SK-N-SH (cell line): ENCODE data around the gene MRPL49. TPM values are rescaled to one million over a fixed set of nuclear protein-coding genes. Genes with fewer than 3 reads are reported as not detected.

ENCODE experiments used
- CTCF ChIA-PET: fragments of 300-600, 350-600 bp; formaldehyde crosslinking; extraction: SDS; loops from one replicate; lab custom pipeline; 2021; lab: Yijun Ruan, JAX
- POLR2A ChIA-PET: fragments of 350-600 bp; sonication (Branson Sonifier 250); formaldehyde crosslinking; extraction: SDS; loops from one replicate; lab custom pipeline; 2020; ENCODE audit warnings: antibody characterized with exemption, inconsistent platforms; lab: Yijun Ruan, JAX
- DNase-seq: peaks from one replicate; pipeline ENCODE4 v3.0.0; 2012
- H2AFZ ChIP-seq: fragments of 200-600 bp; sonication (generic); 2 replicates; pipeline ENCODE4 v1.8.1; 2016; ENCODE audit warnings: antibody characterized with exemption, mild to moderate bottlenecking, low read depth
- H3F3A ChIP-seq: fragments of 200-600 bp; sonication (generic); replicated peaks from 2 replicates; pipeline ENCODE3; 2016; ENCODE audit warnings: antibody characterized with exemption, mild to moderate bottlenecking; ENCODE audit not compliant: insufficient read depth
- H3K27ac ChIP-seq, 2 experiments: fragments of 200-500 bp in 1 of 2; fragments of 200-600 bp in 1 of 2; sonication (Bioruptor generic) in 1 of 2; sonication (generic), shearing (Covaris generic) in 1 of 2; 2 replicates each; pipeline versions ENCODE4 v1.5.1 to v1.6.1; 2014 to 2016; ENCODE audit warnings: low read depth in 2 of 2, inconsistent platforms in 1 of 2, low read length in 1 of 2, mild to moderate bottlenecking in 1 of 2, mixed read lengths in 1 of 2
- H3K27me3 ChIP-seq: fragments of 200-600 bp; sonication (generic), shearing (Covaris generic); 2 replicates; pipeline ENCODE4 v1.6.1; 2016; ENCODE audit warnings: mixed run types; ENCODE audit not compliant: insufficient read depth
- H3K36me3 ChIP-seq, 2 experiments: fragments of 200-500 bp in 1 of 2; fragments of 200-600 bp in 1 of 2; sonication (Bioruptor generic) in 1 of 2; sonication (generic) in 1 of 2; replicated peaks in 1 of 2; 2 replicates each; pipeline versions ENCODE3 to v1.5.1; 2014 to 2016; ENCODE audit warnings: low read length in 1 of 2, mild to moderate bottlenecking in 1 of 2; ENCODE audit not compliant: insufficient read depth in 2 of 2, control insufficient read depth in 1 of 2
- H3K4me1 ChIP-seq, 2 experiments: fragments of 200-500 bp in 1 of 2; fragments of 200-600 bp in 1 of 2; sonication (Bioruptor generic) in 1 of 2; sonication (generic), shearing (Covaris generic) in 1 of 2; 2 replicates each; pipeline versions ENCODE4 v1.5.1 to v1.6.1; 2014 to 2016; ENCODE audit warnings: low read depth in 1 of 2, low read length in 1 of 2, mixed run types in 1 of 2; ENCODE audit not compliant: insufficient read depth in 2 of 2, control insufficient read depth in 1 of 2
- H3K4me2 ChIP-seq: fragments of 200-600 bp; sonication (generic), shearing (Covaris generic); 2 replicates; pipeline ENCODE4 v1.6.1; 2017; ENCODE audit warnings: mixed run types
- H3K4me3 ChIP-seq, 2 experiments: fragments of 200-500 bp in 1 of 2; fragments of 200-600 bp in 1 of 2; sonication (Bioruptor generic) in 1 of 2; sonication (generic), shearing (Covaris generic) in 1 of 2; 2 replicates each; pipeline versions ENCODE4 v1.5.1 to v1.8.1; 2014 to 2016; ENCODE audit warnings: low read depth in 2 of 2, inconsistent platforms in 1 of 2, low read length in 1 of 2, mild to moderate bottlenecking in 1 of 2, mixed read lengths in 1 of 2, moderate library complexity in 1 of 2
- H3K79me2 ChIP-seq: fragments of 200-600 bp; sonication (generic); 2 replicates; pipeline ENCODE4 v1.8.1; 2017; ENCODE audit warnings: mild to moderate bottlenecking; ENCODE audit not compliant: insufficient read depth
- H3K9ac ChIP-seq: fragments of 200-600 bp; sonication (generic); 2 replicates; pipeline ENCODE4 v1.6.1; 2017; ENCODE audit warnings: mixed run types
- H3K9me2 ChIP-seq: fragments of 200-600 bp; sonication (generic); 2 replicates; pipeline ENCODE4 v1.6.1; 2017; ENCODE audit warnings: mixed run types
- H3K9me3 ChIP-seq: fragments of 200-600 bp; sonication (generic); 2 replicates; pipeline ENCODE4 v1.6.1; 2017; ENCODE audit warnings: mixed run types, mild to moderate bottlenecking, moderate library complexity
- H4K20me1 ChIP-seq: fragments of 200-600 bp; sonication (generic); 2 replicates; pipeline ENCODE4 v1.6.1; 2017; ENCODE audit warnings: mild to moderate bottlenecking, mixed run types; ENCODE audit not compliant: insufficient read depth
- CHD2 ChIP-seq: fragments of 150-350 bp; IDR thresholded peaks from 2 replicates; pipeline ENCODE4 v1.6.1; 2018; ENCODE audit warnings: low read length; ENCODE audit not compliant: partially characterized antibody
- ELF1 ChIP-seq: IDR thresholded peaks from 2 replicates; pipeline ENCODE4 v1.4.0; 2012
- FOXJ3 ChIP-seq: sonication (generic); formaldehyde crosslinking; IDR thresholded peaks from 2 replicates; pipeline ENCODE4 v1.5.1; 2020; ENCODE audit warnings: mild to moderate bottlenecking, missing genetic modification reagents
- FOXM1 ChIP-seq: IDR thresholded peaks from 2 replicates; pipeline ENCODE4 v1.4.0; 2012; ENCODE audit warnings: low read depth, mild to moderate bottlenecking
- GABPA ChIP-seq: IDR thresholded peaks from 2 replicates; pipeline ENCODE4 v1.4.0; 2012; ENCODE audit warnings: low read depth, mild to moderate bottlenecking
- GATA2 ChIP-seq: sonication (generic); formaldehyde crosslinking; IDR thresholded peaks from 2 replicates; pipeline ENCODE4 v1.5.0; 2020; ENCODE audit warnings: mild to moderate bottlenecking, missing genetic modification reagents
- IRF3 ChIP-seq: fragments of 150-350 bp; IDR thresholded peaks from 2 replicates; pipeline ENCODE4 v1.6.1; 2016; ENCODE audit warnings: mild to moderate bottlenecking, low read depth, low read length
- NRF1 ChIP-seq: IDR thresholded peaks from 2 replicates; pipeline ENCODE4 v1.6.1; 2012; ENCODE audit warnings: low read depth, mild to moderate bottlenecking, low read length
- PBX3 ChIP-seq: IDR thresholded peaks from 2 replicates; pipeline ENCODE4; 2012
- RAD21 ChIP-seq: IDR thresholded peaks from 2 replicates; pipeline ENCODE4 v1.6.1; 2012; ENCODE audit warnings: mild to moderate bottlenecking, low read length
- RCOR1 ChIP-seq: fragments of 150-350 bp; IDR thresholded peaks from 2 replicates; pipeline ENCODE4 v1.6.1; 2017; ENCODE audit warnings: antibody characterized with exemption, low read length
- RFX5 ChIP-seq: IDR thresholded peaks from 2 replicates; pipeline ENCODE4 v1.6.1; 2012; ENCODE audit warnings: mild to moderate bottlenecking, improper control_type of control experiment, low read length
- SIN3A ChIP-seq: IDR thresholded peaks from 2 replicates; pipeline ENCODE4 v1.6.1; 2012; ENCODE audit warnings: low read depth, mild to moderate bottlenecking, low read length, moderate library complexity, borderline replicate concordance
- TAF1 ChIP-seq: IDR thresholded peaks from 2 replicates; pipeline ENCODE4 v1.6.1; 2012; ENCODE audit warnings: low read depth, mild to moderate bottlenecking, low read length, moderate library complexity, borderline replicate concordance
- TCF12 ChIP-seq: IDR thresholded peaks from 2 replicates; pipeline ENCODE4 v1.4.0; 2012
- TEAD4 ChIP-seq: IDR thresholded peaks from 2 replicates; pipeline ENCODE4 v1.4.0; 2012; ENCODE audit warnings: mild to moderate bottlenecking, borderline replicate concordance; ENCODE audit not compliant: insufficient read depth
- USF2 ChIP-seq: fragments of 150-350 bp; IDR thresholded peaks from 2 replicates; pipeline ENCODE4 v1.6.1; 2017; ENCODE audit warnings: antibody characterized with exemption, low read length, low read depth, borderline replicate concordance
- WGBS: methylation state at CpG from one replicate; pipeline ENCODE4 v1.1.6; 2017; ENCODE audit warnings: low lambda C conversion rate; 5-methylcytosine and 5-hydroxymethylcytosine counted together
- polyA plus RNA-seq, 3 experiments: library from polyadenylated mRNA; depleted of rRNA; stranded (reverse); fragments of >200 nt; gene quantifications; 2 replicates each; pipeline ENCODE4 v1.2.3, GENCODE V29; 2012
- TF ChIP-seq, protein P1 (sequence below): IDR thresholded peaks from 2 replicates; pipeline ENCODE4 v1.4.0; 2012; ENCODE audit warnings: low read depth, borderline replicate concordance
- TF ChIP-seq, protein P2 (sequence below): IDR thresholded peaks from 2 replicates; pipeline ENCODE4 v1.6.1; 2012; ENCODE audit warnings: mild to moderate bottlenecking, low read depth, low read length, moderate library complexity

The MRPL49 gene
- polyA plus RNA-seq, 1 of the 3 experiments (the other 2 are of a cell fraction): 56.7 TPM

- Histone ChIP-seq H3K79me2 (no peaks in the 10 kb centered on the region), H3F3A (peaks cover 2% of the 10 kb centered on the region), H3K36me3 (no peaks in the 10 kb centered on the region), H3K4me1 (no peaks in the 10 kb centered on the region; a peak in 1 of 4 replicates), H4K20me1 (no peaks in the 10 kb centered on the region), H3K27ac (no peak overlapping the region), H3K9ac (no peak overlapping the region), H3K4me3 (no peak overlapping the region), H2AFZ (no peak overlapping the region), H3K27me3 (no peaks in the 10 kb centered on the region), H3K9me3 (no peaks in the 10 kb centered on the region), H3K9me2 (no peaks in the 10 kb centered on the region), H3K4me2 (no peak overlapping the region)
- DNase-seq: no peak
- WGBS: 82% methylated on average over 3 of the region's 3 CpGs
- TF ChIP-seq NRF1 (no peak), GATA2 (no peak), SIN3A (no peak), CHD2 (no peak), TAF1 (no peak), FOXJ3 (no peak), RFX5 (no peak), FOXM1 (no peak), USF2 (no peak), ELF1 (no peak), PBX3 (no peak), IRF3 (no peak), TCF12 (no peak), RCOR1 (no peak), RAD21 (no peak), GABPA (no peak), TEAD4 (no peak)
- TF ChIP-seq, protein P1, sequence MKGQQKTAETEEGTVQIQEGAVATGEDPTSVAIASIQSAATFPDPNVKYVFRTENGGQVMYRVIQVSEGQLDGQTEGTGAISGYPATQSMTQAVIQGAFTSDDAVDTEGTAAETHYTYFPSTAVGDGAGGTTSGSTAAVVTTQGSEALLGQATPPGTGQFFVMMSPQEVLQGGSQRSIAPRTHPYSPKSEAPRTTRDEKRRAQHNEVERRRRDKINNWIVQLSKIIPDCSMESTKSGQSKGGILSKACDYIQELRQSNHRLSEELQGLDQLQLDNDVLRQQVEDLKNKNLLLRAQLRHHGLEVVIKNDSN: no peak
- TF ChIP-seq, protein P2, sequence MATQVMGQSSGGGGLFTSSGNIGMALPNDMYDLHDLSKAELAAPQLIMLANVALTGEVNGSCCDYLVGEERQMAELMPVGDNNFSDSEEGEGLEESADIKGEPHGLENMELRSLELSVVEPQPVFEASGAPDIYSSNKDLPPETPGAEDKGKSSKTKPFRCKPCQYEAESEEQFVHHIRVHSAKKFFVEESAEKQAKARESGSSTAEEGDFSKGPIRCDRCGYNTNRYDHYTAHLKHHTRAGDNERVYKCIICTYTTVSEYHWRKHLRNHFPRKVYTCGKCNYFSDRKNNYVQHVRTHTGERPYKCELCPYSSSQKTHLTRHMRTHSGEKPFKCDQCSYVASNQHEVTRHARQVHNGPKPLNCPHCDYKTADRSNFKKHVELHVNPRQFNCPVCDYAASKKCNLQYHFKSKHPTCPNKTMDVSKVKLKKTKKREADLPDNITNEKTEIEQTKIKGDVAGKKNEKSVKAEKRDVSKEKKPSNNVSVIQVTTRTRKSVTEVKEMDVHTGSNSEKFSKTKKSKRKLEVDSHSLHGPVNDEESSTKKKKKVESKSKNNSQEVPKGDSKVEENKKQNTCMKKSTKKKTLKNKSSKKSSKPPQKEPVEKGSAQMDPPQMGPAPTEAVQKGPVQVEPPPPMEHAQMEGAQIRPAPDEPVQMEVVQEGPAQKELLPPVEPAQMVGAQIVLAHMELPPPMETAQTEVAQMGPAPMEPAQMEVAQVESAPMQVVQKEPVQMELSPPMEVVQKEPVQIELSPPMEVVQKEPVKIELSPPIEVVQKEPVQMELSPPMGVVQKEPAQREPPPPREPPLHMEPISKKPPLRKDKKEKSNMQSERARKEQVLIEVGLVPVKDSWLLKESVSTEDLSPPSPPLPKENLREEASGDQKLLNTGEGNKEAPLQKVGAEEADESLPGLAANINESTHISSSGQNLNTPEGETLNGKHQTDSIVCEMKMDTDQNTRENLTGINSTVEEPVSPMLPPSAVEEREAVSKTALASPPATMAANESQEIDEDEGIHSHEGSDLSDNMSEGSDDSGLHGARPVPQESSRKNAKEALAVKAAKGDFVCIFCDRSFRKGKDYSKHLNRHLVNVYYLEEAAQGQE: no peak
- ChIA-PET CTCF (interaction anchor here (1.2 kb wide), 1 partner anchor 55 kb away, joined by 3 read pairs; the partner anchor contains the start of gene TM7SF2), POLR2A (no interaction called here)
Observed at GRCh38 chr11:65166893-65167292, 44.8 kb downstream of the MRPL49 start.
